LoVo (cell line): ENCODE measurements around the gene RUNX1.

Experiments
- DNase-seq: peaks from one replicate; pipeline ENCODE4 v3.0.0-alpha.2; 2016; ENCODE audit warnings: low spot score

RUNX1 gene

DNA sequence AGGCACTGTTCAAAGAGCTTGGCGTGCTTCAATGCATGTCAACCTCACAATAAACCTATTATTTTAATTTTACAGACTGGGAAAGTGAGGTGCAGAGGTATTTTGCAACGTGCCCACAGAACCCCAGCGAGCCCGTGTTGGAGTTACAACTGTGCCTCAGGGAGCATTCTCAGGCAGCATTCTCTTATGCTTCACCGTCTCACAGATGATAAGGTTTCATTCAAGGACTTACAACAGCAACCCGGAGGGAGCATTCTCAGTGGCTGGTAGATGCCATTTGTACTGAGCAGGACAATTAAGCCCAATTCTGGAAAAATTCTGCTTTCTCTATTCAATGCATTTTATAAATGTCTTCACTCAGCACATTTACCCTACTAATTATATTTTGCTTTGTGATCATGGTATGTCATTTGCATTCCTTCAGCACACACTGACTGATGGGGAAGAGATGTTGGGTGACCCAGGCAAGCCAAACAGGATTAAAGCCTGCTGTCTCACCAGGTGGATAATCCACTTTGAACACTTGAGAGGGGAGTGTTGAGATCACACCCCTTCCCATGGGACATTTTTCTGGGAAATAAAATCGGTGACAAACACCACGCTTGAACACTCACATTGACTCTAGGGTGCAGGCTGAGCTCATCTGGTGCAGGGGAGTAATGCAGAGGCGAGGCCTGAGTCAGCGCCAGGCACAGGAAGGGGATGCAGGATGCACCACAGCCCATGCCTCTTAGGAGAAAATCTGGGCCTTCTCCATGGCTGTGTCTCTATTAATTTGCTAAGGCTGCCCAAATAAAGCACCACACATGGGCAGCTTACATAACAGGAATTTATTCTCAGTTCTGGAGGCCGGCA lies 266.4 kb downstream of the RUNX1 start:
- no peak for DNase-seq

DNA sequence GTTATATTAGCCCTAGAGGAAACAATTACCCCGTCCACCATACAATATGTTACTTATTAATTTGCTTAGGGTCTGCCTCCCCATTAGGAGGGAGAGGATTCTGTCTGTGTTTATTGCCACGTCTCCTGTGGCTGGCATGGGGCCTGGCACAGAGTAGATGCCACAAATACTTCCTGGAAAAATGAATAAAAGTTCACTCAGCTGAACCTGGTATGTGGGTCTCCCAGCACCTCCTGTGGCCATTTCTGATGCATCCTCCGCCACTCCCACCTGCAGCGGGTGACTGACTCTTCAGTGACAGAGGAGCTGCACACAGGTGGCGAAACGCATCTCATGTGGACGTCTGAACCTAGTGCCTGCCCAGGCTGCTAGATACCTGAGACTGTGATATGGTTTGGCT lies 267.6 kb downstream of the RUNX1 start:
- no peak for DNase-seq

GRCh38 chr21:34779860-34780259 lies 269.2 kb downstream of the RUNX1 start:
- DNase-seq: no peak

- DNase-seq: peak; percentile 69
These were observed 273.3 kb downstream of the RUNX1 start for GRCh38 chr21:34775793-34776192.

- no peak for DNase-seq
These were observed 274.4 kb downstream of the RUNX1 start for GRCh38 chr21:34774750-34775149.

- DNase-seq: peak; percentile 75
These were observed 277.5 kb downstream of the RUNX1 start for GRCh38 chr21:34771512-34772028.

GRCh38 chr21:34770576-34770975 lies 278.5 kb downstream of the RUNX1 start:
- DNase-seq: no peak

DNA sequence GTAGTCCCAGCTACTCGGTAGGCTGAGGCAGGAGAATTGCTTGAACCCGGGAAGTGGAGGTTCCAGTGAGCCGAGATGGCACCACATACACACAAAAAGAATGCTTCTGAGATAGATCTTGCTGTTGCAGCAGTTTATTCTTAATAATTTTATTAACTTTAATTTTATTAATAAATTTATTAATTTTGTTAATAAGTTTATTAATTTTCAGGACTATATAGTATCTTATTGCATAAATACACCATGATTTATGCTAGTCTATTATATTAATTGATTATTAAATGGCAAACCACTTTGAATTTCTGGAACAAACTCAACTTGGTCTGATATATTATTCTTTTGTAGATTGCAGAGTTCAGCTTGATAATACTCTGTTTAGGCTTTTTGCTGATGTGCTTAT lies 280.8 kb downstream of the RUNX1 start:
- no peak for DNase-seq

- no peak for DNase-seq
These were observed 282.2 kb downstream of the RUNX1 start for GRCh38 chr21:34766862-34767261.

- no peak for DNase-seq
These were observed 283.5 kb downstream of the RUNX1 start for GRCh38 chr21:34765619-34766018.

DNA sequence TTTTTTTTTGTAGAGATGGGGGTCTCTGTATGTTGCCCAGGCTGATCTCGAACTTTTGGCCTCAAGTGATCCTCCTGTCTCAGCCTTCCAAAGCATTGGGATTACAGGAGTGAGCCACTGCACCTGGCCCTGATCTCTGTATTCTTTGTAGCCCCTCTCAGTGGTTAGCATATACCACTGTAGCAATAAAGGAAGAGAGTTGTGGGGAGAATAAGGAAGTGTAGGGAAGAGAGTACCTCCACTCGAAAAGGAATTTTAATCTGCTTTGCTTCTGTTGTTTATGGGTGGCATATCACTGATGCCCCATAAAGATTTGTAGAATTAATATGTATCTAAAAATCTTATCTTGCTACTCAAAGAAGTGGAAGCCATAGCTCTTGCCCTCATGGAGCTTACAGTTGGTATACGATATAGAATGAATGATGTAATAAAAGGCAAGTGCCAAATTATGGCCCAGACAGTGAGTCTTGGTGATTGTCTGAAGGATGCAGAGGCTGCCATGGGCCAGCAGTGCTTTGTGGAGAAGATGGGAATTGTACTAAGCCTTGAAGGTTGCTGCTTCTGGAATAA lies 284.3 kb downstream of the RUNX1 start:
- DNase-seq: no peak

DNA sequence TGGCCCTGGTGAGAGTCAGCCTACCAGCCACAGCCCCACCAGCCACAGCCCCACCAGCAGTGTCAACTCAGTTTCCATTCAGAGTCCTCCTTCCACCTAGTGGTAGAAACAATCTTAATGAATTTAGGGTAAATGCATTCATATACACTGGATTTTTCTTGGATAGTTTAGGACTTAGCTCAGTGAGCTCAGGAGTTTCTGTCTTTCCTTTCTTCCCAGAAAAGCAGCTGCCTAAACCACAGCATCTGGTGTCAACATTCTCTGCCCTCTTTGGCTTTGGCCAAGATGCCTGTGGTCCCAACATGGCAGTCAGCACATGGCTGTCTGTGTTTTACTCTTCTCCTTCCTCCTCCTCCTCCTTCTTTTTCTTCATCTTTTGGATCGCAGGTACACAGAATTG lies 286.3 kb downstream of the RUNX1 start:
- no peak for DNase-seq

GRCh38 chr21:34761758-34762330 lies 287.3 kb downstream of the RUNX1 start:
- no peak for DNase-seq

- DNase-seq: no peak
These were observed 294.1 kb downstream of the RUNX1 start for GRCh38 chr21:34754690-34755647.

DNA sequence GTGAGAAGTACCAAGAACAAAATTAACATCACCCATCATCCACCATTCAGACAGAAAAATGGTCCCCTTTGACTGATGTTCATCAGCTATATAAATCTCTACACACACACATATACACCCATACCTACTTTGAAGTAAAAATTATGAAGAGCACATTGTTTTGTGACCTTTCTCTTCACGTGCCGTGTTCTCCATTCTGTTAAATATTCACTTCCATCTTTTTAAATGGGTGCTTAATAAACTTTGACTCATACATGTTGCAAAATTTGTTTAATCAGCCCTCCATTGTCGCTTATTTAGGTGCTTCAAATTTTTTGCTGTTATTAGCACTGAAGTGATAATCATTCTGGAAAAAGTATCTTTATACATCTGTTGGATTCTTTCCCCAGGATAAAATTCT lies 300.2 kb downstream of the RUNX1 start:
- DNase-seq: no peak

DNA sequence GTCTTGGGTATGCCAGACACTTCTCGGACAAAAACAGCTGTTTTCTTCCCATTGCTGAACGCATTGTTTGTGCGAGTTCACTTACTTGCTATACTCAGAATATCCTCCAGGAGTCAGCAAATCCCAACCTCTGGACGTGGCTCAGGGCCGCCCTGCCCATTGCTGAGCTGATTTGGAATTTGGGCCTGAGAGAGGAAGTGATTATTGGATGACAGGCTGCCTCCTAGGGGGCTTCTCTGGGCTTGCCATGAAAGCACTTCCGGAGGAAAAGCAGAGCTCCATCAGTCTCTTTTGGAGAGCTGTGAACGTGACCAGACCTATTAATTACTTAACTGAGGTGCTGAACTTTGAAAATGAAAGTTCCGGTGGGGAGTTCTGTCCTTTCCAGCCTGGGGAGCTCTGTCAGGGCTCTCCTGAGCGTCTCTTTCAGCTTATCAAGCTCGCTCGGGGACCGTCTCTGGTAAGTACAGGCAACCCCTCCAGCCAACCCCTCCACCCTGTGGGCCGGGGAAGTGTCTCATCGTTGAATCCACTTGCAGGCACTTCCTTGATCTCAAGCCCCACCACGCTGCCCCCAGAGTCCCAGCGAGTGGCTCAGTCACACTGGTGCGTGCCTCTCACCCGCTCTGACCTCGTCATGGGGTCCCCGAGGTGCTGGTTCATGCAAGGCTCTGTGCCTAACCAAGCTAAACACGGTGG lies 303.4 kb downstream of the RUNX1 start:
- peak; percentile 83 for DNase-seq

GRCh38 chr21:34744801-34745200 lies 304.3 kb downstream of the RUNX1 start:
- no peak for DNase-seq

DNA sequence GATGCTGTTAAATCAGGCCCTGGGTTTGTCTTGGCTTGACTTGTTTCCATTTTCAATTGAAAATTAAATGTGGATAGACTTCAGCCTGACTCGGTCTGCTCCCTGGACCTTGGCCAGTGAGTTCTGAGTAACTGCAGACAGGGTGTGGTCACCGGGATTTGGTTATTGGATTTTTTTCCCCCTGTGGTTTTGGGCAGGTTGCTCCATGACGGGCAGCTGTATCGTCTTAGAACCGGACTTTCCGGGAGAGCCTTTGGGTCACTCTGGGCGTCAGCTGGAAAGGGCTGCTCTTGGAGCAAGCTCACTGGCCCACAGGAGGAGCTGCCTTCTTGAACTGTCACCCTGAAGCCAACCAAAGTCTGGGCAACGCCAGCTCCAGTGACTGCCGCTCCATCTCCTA lies 305.3 kb downstream of the RUNX1 start:
- peak; percentile 54 for DNase-seq

DNA sequence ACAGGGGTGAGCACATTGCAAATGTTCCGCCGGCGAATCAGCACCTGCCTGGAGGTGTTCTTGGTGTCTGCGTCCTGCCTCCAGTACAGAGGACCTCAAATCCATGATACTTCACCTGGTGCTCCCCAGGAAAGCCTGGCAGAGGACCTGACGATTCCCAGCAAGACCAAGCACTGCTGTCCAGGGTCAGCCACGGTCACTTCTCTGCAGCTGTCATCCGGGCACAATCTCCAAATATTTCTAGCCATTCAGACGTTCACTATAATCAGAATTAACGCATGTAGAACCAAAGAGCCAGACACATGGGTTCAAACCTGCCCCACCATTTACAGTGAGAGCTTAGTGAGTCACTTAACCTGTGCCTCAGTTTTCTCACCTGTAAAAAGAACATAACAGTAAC lies 305.8 kb downstream of the RUNX1 start:
- no peak for DNase-seq

DNA sequence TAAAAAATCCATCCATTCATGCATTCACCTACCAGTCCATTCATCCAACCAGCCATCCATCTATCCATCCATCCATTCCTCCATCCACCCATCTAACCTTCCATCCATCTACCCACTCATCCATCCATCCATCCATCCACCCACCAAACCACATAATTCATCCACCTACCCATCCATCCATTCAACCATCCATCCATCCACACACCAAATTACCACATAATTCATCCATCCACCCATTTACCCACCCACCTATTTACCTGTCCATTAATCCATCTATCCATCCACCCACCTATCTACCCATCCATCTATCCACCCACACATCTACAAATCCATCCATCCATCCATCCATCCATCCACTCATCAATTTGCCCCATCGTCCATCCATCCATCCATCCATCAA lies 308.9 kb downstream of the RUNX1 start:
- no peak for DNase-seq
